ENCODE measurements around the gene SCAI. TPM values are rescaled to one million over a fixed set of nuclear protein-coding genes. Genes with fewer than 3 reads are reported as not detected.

SCAI gene
- total and polyA plus RNA-seq, 9 of the 15 experiments (the other 6 are each of a cell fraction or from before 2014, with no cell fraction given): 0.70 to 12.4 (median 4.2) TPM

GRCh38 chr9:125134976-125135375 lies 8.4 kb downstream of the SCAI start (continued):
- no peak for TF ChIP-seq RREB1 (CRISPR knock-in tag; IDR thresholded peaks at IDR 0.05)
- no peak for TF ChIP-seq ZNF644 (tag; IDR thresholded peaks at IDR 0.05; ENCODE audit: low read depth)
- no peak for TF ChIP-seq ZNF316 (IDR thresholded peaks at IDR 0.05)
- TF ChIP-seq EGR1 (conservative IDR thresholded peaks at IDR 0.05): no peak
- no peak for TF ChIP-seq ESRRA (IDR thresholded peaks at IDR 0.05; ENCODE audit: borderline replicate concordance, low read depth)
- TF ChIP-seq HDAC6 (IDR thresholded peaks at IDR 0.05; ENCODE audit: low read depth, low read length): no peak
- no peak for TF ChIP-seq E2F4 (CRISPR knock-in tag; IDR thresholded peaks at IDR 0.05; ENCODE audit: low read depth)

Data from K562 (cell line).